Left ventricle myocardium inferior (tissue), 1 donor: ENCODE measurements around the gene POLR1H. TPM values are rescaled to one million over a fixed set of nuclear protein-coding genes. Genes with fewer than 3 reads are reported as not detected.

Experiments used
- DNase-seq: peaks from one replicate; pipeline ENCODE4 v3.0.0-alpha.2; 2020
- H3K27ac ChIP-seq: fragments of 200-600 bp; replicated peaks from 2 replicates; pipeline ENCODE4 v1.8.0; 2021
- H3K27me3 ChIP-seq: fragments of 200-600 bp; 2 replicates; pipeline ENCODE4 v1.8.0; 2021; ENCODE audit warnings: low read depth
- H3K36me3 ChIP-seq: fragments of 200-600 bp; 2 replicates; pipeline ENCODE4 v1.8.0; 2021
- H3K4me1 ChIP-seq: fragments of 200-600 bp; 2 replicates; pipeline ENCODE4 v1.8.0; 2021
- H3K4me3 ChIP-seq: fragments of 200-600 bp; 2 replicates; pipeline ENCODE4 v1.8.0; 2021; ENCODE audit warnings: mild to moderate bottlenecking, moderate library complexity
- H3K9me3 ChIP-seq: fragments of 200-600 bp; replicated peaks from 2 replicates; pipeline ENCODE4 v1.8.0; 2021
- CTCF ChIP-seq: fragments of 200-600 bp; IDR thresholded peaks from 2 replicates; pipeline ENCODE4 v1.8.0; 2021; ENCODE audit warnings: antibody characterized with exemption, mild to moderate bottlenecking, borderline replicate concordance
- intact Hi-C: fragments of 100-400 bp; cut with micrococcal nuclease; formaldehyde crosslinking; loops from one replicate; pipeline ENCODE4 v1.11.0; 2022
- total RNA-seq: library from RNA; stranded (reverse); fragmentation: NEBNext Ultra II Directional; extraction: Animal tissue kit (Norgen Biotek cat#: 25700); gene quantifications from one replicate; pipeline ENCODE4 v1.2.1, GENCODE V29; 2021
- donor health status: DM: no; HTN: yes; CAD: no; lungs with severe emphysema.

Gene POLR1H
- total RNA-seq, 1 donor from 2014 or later: 17.5 TPM

DNA sequence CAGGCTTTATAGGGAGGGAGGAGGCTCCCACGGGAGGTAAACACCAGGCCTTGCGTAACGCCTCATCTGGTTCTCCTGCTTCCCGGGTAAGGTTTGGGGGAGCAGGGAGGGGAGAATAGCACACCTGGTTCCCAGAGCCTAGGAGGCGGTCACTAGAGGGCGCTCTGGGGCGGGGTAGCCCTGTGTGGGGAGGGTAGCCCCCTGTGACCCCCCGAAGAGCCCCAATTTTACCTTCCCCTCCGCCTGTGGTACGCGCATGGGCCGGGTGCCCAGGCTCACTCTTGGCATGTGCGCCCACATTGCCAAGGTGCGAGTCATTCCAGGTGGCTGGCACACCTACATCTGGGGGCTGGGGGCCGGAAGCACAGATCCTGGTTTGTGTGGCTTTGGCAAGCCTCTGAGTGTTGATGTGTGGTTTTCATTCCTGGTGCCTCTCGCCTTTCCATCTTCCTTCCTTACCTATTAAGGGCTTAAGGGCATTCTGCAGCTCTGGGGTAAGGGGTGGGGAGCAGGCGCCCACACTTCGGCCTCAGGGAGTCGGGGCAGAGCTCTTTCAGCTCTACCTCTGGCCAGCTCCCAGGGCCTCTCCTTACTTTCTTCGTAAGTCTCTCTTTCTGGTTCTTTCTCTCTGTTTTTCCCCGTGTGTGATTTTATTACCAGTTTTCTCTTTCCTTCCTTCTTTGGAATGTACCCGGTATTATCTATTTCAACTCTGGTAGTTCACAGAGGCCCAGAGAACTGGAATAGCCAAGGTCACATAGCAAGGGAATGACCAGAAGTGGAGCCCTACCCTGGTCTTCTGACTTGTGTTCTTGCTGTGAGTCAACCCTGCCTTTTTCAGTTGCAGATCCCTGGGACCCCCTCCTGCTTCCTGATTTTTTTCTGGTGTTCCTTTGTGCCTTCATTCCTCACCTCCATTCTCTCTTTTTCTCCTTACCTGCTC lies 15.0 kb downstream of the POLR1H start:
- Histone ChIP-seq H3K27me3 (peaks cover 91% of the 10 kb centered on the region), H3K9me3 (no peaks in the 10 kb centered on the region), H3K4me1 (peaks cover 25% of the 10 kb centered on the region), H3K36me3 (no peaks in the 10 kb centered on the region), H3K4me3 (peak overlapping the region; percentile 56), H3K27ac (no peak overlapping the region)
- DNase-seq: no peak
- TF ChIP-seq CTCF: peak; percentile 30
- intact Hi-C loops: no loop called here

- intact Hi-C loops: no loop called here
- H3K4me1 ChIP-seq: peaks cover 19% of the 10 kb centered on the region
- no peak for DNase-seq
Observed at GRCh38 chr6:30077218-30077617, 16.2 kb downstream of the POLR1H start.

DNA sequence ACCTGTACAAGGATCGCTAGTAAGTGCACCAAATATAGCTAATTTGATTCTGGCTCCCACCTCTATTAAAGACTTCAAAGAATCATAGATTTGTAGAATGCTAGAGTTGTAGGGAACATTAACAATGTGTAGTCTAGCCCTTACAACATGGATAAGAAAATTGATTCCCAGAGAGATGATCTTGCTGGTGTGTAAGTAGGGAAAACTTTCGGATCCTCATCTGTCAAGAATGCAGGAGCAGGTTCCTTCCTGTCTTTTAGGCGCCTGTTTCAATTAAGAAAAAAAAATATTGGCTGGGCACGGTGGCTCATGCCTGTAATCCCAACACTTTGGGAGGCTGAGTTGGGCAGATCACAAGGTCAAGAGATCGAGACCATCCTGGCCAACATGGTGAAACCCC lies 26.8 kb downstream of the POLR1H start:
- DNase-seq: no peak
- no peak for TF ChIP-seq CTCF
- H3K9me3 ChIP-seq: no peaks in the 10 kb centered on the region

More at GRCh38 chr6:30077218-30077617, 16.2 kb downstream of the POLR1H start:
- Histone ChIP-seq H3K4me3 (no peak overlapping the region), H3K27me3 (peaks cover 80% of the 10 kb centered on the region), H3K36me3 (no peaks in the 10 kb centered on the region), H3K9me3 (no peaks in the 10 kb centered on the region), H3K27ac (no peak overlapping the region)
- no peak for TF ChIP-seq CTCF

GRCh38 chr6:30091577-30092381 lies 30.7 kb downstream of the POLR1H start:
- no peak for DNase-seq
- H3K27me3 ChIP-seq: peaks cover 96% of the 10 kb centered on the region
- intact Hi-C loops: no loop called here
- peaks cover 12% of the 10 kb centered on the region for H3K4me1 ChIP-seq
- no peak for TF ChIP-seq CTCF
- H3K27ac ChIP-seq: no peak overlapping the region
- H3K4me3 ChIP-seq: no peak overlapping the region
- no peaks in the 10 kb centered on the region for H3K36me3 ChIP-seq
- no peaks in the 10 kb centered on the region for H3K9me3 ChIP-seq

More for the DNA sequence above, 26.8 kb downstream of the POLR1H start:
- intact Hi-C loops: no loop called here
- no peak overlapping the region for H3K27ac ChIP-seq
- no peaks in the 10 kb centered on the region for H3K36me3 ChIP-seq
- H3K27me3 ChIP-seq: peaks cover 70% of the 10 kb centered on the region
- H3K4me1 ChIP-seq: peaks cover 6% of the 10 kb centered on the region
- no peak overlapping the region for H3K4me3 ChIP-seq

DNA sequence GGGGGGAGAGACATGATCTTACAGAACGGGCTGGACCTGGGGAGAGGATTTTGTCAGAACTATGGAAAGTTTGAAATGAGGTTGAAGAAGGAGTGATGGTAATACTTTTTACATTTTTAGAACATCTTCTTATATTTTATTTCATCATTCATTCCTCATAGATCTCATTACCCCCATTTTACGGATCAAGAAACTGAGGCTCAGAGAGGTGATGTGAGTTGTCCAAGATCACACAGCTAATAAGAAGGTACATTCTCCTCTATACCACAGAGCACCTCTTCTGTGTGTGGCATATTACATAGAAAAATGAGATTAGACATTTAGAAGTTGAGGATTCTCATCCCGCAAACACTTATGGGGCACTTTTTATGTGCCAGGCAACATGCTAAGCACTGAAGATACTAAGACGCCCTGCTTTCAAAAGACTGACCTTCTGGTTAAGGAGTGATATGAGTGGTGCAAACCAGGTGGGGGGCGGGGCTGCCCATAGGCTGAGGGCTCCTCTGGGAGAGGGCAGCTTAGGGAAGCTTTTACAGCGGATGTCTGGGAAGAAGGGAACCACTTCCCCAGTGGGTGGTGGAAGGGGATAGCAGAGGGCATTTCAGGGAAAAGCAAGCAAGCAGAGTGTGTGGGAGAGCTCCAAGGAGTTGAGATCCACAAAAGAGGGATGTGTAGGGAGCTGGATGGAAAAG lies 31.9 kb downstream of the POLR1H start:
- H3K27ac ChIP-seq: no peak overlapping the region
- no peaks in the 10 kb centered on the region for H3K36me3 ChIP-seq
- DNase-seq: no peak
- intact Hi-C loops: no loop called here
- H3K27me3 ChIP-seq: peaks cover 96% of the 10 kb centered on the region
- no peak for TF ChIP-seq CTCF
- H3K4me3 ChIP-seq: no peak overlapping the region
- H3K4me1 ChIP-seq: peaks cover 12% of the 10 kb centered on the region
- H3K9me3 ChIP-seq: no peaks in the 10 kb centered on the region
